Raji (cell line): Measurements from ENCODE around the gene SMIM24.

Source experiments
- POLR2A ChIP-seq: IDR thresholded peaks from 2 replicates; pipeline ENCODE4 v1.6.1; 2011; ENCODE audit warnings: low read depth, low read length, control low read depth; ENCODE audit not compliant: insufficient read depth

SMIM24 gene

DNA sequence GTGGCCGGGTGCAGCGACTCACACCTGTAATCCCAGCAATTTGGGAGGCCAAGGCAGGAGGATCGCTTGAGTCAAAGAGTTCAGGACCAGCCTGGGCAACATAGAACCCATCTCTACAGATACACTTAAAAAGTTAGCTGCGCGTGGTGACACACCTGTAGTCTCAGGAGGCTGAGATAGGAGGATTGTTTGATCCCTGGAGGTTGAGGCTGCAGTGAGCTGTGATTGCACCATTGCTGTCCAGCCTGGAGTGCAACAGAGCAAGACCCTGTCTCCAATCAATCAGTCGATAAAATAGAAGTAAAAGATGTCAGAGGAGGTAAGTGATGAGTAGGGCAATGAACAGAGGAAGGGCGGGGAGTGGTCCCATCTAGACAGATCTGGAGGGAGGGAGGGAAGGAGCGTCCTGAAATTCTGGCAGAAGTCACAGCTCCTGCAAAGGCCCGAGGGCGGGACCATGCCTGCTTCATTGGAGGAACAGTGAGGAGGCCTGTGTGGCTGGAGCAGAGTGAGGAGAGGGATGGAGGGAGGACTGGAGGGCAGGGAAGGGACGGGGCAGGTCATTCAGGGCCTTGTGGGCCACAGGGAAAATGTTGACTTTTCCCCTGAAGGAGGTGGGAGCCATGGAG is 9.7 kb downstream of the SMIM24 start:
- TF ChIP-seq POLR2A = no peak

DNA sequence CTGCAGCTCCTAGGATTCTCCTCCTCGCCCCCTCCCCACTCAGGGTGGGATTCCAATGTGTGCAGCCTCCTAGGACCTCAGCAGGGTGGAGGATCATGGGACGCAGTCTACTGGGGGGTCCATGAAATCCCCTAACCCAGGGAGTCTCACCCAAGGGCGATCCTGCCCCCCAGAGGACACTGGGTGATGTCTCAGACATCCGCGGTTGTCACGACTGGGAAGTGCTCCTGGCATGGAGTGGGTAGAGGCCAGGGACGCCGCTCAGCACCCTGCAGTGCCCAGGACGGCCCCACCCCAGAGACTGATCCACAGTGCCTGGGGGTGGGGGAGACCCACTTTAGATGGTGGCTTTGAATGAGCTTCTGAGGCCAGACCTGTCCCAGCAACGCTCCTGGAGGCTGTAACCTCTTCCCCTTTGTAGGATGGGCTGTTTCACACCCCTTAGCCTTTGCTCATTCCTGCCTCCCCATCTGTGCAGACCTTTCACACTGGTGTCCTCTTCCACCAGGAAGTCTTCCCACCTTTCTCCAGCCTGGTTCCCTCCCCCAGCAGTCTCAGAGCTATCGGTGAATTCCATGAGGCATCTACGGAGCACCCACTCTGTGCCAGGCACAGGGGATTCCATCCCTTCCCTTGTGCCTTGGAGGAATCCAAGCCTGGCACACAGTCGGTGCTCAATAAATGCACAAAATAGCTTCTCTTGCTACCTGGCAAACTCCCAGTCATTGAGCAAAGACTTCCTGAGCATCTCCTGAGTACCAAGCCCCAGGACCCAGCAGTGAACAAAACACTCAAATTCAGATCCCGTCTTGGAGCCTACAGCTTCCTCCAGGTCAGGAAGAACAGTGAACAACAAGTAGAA is 10.5 kb downstream of the SMIM24 start:
- TF ChIP-seq POLR2A = no peak

DNA sequence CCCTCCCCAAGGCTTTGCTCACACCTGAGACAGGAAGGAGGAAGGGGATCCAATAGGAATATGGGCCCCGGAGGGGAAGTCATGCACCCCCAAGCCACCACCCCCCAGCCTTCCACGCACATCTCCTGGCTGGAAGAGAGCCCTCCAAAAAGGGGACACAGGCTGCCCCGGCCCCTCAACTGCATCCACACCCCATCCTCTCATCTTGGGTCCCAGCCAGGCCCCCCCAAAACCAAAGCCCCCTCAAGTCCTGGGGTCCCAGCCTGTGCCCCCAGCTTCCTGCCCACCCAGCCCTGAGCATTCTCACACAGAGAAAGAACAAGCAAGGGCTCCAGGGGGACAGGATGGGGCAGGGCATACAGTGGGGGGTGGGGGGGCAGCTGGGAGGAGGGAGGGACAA is 12.1 kb downstream of the SMIM24 start:
- no peak for TF ChIP-seq POLR2A

DNA sequence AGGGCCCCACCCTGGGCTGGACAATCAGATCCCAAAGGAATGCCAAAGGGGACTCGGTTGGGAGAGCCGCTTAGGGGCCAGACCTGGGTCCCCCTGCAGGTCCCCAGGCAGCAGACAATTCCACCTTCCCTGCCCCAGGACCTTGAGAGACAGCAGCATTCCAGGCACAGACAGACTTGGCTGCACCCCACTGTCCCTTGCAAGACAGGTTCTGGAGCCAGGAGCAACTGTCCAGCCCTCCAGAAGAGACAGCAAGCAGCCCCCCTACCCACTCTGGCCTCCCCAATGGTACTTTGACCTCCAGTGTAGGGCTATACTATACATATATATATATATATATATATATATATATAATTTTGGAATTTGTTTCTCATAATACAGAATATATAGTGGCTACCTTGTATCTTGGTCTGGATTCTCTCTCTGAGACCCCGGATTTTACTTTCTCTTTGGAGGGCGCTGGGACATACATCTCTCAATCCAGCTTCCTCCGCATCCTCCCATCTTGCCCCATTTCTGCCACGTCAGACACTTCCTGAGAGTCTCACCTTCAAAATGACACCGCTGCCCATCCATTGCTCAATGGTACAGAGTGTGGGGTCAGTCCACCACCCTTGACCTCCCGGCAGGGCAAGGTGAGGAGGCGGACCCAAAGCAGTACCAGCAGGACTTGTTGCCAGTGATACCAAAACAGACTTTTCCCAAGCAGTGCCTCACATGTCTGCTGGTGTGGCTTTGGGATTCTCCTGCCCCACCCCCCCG is 12.7 kb downstream of the SMIM24 start:
- no peak for TF ChIP-seq POLR2A

DNA sequence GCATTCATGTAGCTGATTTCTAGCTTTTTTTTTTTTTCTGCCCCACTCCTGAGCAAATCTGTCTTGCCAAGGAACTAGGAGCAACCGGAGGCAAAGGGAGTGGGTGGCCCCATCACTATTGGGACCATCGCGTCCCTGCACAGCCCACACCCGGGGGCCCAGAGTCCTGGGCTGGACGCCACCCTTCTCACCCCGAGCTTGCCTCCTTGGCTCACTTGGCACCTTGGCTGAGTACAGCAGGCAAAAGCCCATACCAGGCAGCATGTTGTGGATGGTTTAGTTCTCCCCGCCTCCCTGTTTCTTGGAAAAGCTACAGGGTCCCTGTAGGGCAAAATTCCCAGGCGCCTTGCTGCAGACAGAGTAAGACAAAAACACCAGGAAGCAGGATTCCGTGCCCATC is 13.7 kb downstream of the SMIM24 start:
- TF ChIP-seq POLR2A = no peak

DNA sequence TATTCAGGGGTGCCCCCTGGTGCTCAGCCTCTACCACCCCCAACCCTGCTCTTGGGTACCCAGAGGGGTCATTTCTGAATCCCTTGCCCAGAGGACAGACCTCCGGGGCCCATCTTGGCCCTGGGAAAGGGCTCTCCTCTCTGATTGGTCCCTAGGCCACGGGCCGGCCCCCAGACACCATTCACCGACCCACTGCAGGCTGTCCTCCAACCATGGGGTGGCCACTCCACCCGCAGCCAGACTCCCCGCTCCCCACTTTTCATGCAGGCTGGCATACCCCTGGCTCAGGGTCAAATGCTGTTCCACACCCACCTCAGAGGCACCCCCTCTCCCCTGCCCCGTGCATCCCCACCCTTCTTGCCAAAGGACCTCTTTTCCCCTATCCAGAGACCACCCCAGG is 14.8 kb downstream of the SMIM24 start:
- TF ChIP-seq POLR2A = no peak

DNA sequence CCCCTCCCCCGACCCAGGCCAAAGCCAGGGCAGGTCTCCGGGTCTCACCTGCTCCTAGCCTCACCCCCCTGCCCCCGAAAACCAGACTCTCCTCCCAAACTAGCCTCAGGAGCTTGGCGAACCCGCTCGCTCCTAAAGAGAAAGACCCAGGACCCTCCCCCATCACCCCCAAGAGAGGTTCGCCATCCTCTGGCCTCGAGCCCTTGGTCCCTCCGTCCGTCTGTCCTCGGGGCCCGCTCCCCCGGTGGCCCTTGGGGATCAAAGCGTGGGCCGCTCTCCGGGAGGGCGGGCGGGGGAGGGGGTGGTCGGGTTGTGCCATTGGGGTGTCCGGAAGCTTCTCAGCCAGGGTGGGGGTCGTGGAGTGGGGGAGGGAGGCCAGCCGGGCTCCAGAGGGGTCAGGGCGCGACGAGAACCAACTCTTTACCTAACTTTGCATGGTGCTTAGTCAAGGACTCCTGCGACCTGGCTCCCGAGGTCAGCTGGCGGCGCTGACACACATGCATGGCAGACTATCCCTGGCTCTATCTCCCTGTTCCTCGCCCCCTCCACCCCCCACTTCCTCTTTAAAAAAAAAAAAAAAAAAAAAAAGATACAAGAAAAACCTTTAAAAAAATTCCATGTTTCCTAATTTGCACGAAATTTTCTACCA is 15.6 kb downstream of the SMIM24 start:
- no peak for TF ChIP-seq POLR2A

DNA sequence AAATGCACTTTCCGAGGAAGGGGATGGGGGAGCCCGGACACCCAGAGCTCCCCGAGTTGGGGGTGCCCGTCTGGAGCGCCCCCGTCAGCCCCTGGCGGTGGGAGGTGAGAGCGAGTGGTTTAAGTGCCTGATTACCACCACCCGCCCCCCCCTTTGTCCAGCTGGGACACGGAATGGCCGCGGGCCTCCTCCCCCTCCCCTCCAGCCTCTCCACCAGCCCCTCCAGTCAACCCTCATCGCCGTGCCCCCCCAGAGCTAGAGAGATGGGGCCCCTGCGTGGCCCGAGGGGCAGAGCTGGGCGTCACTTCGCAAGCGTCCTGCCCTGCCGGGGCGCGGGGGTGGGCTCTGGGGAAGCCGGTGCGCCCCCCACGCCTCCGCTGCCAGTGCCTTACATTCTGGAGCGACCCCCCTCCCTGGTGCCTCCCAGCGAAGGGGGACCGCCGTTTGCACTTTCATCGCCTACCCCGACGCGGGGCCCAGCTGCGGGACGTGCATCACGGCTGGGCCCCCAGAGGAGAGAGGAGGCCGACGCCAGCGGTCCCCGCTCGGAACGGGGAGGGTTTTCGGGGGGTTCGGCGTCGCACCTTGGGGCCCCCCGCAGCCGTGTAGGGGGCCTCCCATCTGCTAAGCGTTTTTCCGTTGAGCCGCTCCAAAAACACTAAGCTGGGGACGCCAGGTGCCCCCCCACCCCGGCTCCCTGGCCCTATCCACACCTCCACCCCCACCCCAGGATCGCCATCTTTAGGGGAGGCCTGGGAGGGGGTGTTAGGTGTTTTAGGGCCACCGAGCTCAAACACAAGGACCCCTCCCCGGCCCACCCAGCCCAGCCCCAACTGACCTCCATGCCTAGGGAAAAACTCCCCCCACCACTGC is 16.4 kb downstream of the SMIM24 start:
- no peak for TF ChIP-seq POLR2A

DNA sequence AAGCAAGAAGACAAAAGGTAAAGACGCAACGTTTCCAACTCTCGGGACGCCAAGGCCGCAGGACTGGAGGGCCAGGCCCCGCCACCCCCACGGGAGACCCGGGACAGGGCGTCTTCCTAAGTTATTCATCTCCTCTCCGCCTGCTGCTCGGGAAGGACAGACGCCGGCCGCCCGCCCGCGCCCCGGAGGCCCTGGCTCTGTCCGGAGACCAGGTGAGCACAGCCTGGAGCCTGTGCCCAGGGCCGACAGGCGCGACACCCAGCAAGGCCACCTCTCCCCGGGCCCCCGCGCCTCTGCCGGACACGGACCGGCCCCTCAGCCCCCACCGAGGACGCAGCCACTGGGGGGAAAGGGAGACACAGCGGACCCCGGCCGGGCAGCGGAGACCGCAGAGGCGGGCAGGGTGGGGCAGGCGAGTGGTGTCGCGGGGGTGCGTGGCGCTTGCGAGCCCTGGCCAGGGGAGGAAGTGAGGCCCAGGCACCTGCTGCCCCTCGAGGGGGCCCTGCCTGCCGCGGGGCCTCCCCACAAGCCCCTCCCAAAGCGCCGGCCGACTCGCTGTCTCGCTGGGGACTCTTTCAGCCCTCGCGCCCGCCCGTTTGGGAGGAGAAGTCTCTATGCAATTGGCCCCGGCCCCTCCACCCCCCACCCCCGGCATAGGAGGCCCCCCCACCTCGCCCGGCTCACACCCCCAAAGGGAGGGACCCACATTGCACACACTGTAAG is 17.2 kb downstream of the SMIM24 start:
- no peak for TF ChIP-seq POLR2A

DNA sequence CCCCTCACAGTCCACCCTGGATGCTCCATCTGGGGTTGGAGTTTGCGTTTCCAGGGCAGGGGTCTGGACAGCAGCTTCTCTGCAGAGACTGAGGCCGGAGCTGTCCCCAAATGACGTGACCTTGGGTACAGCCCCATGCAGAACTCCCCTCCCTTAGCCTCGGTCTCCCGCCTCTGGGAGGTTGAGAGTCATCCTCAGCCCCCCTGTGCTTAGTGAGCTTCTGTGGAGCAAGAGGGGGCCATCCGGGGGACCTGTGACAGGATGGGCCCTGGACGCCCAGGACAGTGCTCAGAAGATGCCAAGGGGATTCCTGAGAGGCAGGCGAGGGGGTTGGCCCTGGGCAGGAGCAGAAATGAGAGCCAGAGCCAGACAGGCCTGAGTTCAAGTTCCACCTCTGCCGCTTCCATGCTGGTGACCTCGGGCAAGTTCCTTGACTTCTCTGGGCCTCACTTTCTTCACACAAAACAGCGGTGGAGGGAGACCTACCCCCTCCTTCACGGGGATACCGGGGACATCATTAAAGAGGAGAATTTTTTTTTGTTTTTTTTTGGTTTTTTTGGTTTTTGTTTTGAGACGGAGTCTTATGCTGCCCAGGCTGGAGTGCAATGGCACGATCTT is 20.3 kb downstream of the SMIM24 start:
- no peak for TF ChIP-seq POLR2A

DNA sequence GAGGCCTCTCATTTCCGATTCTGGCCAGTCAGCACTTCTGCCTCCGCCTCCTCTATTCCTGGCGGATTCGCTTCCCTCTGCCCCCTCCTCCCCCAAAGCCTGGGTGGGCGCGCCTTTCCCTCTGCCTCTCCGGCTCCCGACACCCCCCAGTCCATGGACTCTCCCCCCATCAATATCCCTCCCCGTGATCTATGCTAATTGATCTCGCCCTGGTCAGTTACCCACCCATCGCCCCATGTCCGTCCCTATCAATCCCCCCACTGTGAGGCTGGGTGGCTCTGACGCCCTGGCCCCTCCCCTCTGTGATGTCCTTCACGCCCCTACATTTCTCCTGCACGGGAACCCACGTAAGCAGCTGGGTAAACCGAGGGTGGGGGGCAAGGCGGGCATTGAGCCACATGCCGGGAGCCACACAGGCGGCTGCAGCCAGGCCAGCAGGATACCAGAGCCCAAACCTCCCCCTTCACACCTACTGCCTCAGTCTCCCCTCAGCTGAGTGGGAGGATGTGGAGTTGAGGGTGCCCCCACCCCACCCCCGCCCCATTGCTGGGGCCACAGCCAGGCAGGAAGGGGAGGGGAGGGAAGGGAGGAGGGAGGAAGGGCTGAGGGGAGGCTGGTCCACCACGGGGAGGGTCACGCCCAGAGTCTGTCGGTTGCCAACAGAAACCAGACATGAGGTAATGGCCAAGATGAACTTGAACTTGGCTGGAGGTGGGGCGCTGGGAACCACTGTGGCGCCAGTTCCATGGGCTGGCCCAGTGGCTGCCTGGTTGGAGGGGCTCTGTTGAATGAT is 21.0 kb downstream of the SMIM24 start:
- no peak for TF ChIP-seq POLR2A

DNA sequence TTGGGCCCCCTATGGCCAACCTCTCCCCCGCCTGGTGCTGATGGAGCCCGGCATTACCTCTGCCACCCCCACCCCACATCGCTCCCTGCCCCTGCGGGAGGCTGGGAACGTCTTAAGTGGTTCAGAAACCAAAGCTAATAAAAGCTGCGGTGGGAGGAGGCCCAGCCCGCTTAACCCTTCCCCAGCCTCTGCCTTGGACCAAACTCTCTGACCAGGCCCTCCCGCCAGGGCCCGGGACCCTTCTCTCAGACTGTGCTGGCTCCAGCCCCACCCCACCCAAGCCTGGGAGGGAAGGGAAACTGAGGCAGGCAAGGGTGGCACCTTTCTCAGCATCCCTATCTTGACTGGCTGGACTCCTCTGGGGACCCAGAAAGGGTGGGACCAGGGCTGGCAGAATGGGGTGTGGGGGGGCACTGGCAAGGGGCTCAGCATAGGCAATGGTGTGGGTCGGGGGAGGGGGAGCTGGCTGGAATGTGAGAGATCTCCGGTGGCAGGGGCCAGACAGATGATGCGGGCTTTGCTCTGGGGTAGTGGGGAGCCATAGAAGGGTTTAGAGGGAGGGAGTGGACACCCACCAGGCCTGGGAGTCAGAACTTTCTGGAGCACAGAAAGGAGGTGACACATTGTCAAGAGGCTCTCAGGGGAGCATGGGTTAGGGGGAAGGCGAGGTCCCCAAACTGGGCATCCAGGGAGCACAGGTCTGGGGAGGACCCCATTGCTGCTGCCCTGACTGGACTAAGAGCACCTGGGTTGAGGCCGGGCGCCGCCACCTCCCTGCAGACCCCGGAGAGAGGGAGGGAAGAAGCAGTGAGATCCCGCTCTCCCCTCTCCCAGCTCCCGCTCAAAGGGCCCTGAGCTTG is 21.9 kb downstream of the SMIM24 start:
- no peak for TF ChIP-seq POLR2A
